ENCODE results near the gene HYAL3. TPM values are rescaled to one million over a fixed set of nuclear protein-coding genes. Genes with fewer than 3 reads are reported as not detected.

The HYAL3 gene
- total RNA-seq, 1 experiment from 2014 or later = 10.3 TPM

DNA sequence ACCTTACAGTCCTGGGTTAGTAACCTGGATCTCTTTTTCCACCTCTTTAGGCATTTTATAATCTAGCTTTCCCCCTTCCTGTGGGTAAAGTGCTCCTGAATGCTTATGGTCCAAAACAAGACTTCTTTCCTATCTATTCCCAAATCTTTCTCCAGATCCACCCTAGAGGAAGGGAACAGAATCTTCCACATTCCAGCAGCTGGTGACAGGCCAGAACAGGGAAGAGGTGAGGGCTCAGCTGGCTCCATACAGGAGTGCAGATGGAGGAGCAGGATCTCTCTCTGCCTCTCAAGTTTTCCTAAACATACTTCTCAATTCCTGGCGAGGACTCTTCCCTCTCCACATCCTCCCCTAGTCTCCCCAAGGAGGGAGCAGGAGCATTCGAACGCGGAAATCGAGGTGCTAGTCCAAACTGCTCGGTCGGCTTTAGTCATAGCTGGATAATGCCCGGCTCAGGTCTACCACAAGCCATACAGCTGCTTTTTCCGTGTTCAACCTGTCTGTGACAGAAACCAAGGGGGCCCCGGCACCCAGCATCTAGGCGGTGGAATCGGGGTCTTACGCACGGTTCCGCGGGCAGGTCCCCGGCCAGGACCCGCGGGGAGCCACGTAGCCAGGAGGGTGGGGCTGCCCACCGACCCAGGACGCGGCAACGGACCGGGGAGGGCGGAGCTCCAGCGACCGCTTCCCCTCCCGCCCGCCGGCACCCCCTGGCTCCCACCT is 37.4 kb upstream of the HYAL3 start:
- H3K4me2 ChIP-seq (ENCODE audit: low read length) = peak overlapping the region; percentile 95
- peak overlapping the region; percentile 72 to 89 for H3K4me3 ChIP-seq (replicated peaks in 1 of 2; ENCODE audit: low read depth in 1 of 2, low read length in 2 of 2)
- BruUV-seq (replicated peaks) = TSS peak; percentile 64
- H3K9me2 ChIP-seq (ENCODE audit: insufficient read depth) = no peaks in the 10 kb centered on the region
- peaks cover 29 to 65% of the 10 kb centered on the region in 2 experiments for H3K4me1 ChIP-seq (ENCODE audit: control insufficient read depth in 1 of 2, insufficient read depth in 2 of 2, low read length in 2 of 2)
- peak; percentile 39 for ATAC-seq
- ChIA-PET RAD21 (ENCODE audit: low non-redundant PET in 1 of 2, low total read pairs in 2 of 2, uncharacterized antibody in 2 of 2, unreplicated experiment in 2 of 2) (interaction anchor here (0.9 to 1.6 kb wide), 4 partner anchors 8 to 277 kb away, joined by 3 to 5 read pairs (median 4); partner anchors contain the start of genes HYAL3 (in 1 of the 2), NAA80 (in 1 of the 2) and TUSC2 (in 1 of the 2)), CTCF (interaction anchor here (0.9 to 2.6 kb wide), 13 partner anchors 9 to 275 kb away, joined by 3 to 24 read pairs (median 7); partner anchors contain the start of genes CISH, CYB561D2, GNAI2 and NPRL2), POLR2A (interaction anchor here (0.6 to 3.1 kb wide), 13 partner anchors 9 to 275 kb away, joined by 3 to 25 read pairs (median 4); partner anchors contain the start of genes CISH, CYB561D2, GNAI2 and HYAL2)
- intact Hi-C loops (cut with micrococcal nuclease) = no loop called here
- DNase-seq (ENCODE audit: low read depth, low spot score) = no peak
- peaks cover 6 to 22% of the 10 kb centered on the region in 2 experiments; a peak in 3 of 4 replicates for H3K36me3 ChIP-seq (ENCODE audit: control insufficient read depth in 1 of 2, insufficient read depth in 2 of 2, low read length in 2 of 2)
- TF ChIP-seq, protein P1, sequence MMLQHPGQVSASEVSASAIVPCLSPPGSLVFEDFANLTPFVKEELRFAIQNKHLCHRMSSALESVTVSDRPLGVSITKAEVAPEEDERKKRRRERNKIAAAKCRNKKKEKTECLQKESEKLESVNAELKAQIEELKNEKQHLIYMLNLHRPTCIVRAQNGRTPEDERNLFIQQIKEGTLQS (IDR thresholded peaks at IDR 0.05) = no peak
- TF ChIP-seq, protein P2, sequence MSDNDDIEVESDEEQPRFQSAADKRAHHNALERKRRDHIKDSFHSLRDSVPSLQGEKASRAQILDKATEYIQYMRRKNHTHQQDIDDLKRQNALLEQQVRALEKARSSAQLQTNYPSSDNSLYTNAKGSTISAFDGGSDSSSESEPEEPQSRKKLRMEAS (IDR thresholded peaks at IDR 0.05) = no peak
- TF ChIP-seq, protein P3, sequence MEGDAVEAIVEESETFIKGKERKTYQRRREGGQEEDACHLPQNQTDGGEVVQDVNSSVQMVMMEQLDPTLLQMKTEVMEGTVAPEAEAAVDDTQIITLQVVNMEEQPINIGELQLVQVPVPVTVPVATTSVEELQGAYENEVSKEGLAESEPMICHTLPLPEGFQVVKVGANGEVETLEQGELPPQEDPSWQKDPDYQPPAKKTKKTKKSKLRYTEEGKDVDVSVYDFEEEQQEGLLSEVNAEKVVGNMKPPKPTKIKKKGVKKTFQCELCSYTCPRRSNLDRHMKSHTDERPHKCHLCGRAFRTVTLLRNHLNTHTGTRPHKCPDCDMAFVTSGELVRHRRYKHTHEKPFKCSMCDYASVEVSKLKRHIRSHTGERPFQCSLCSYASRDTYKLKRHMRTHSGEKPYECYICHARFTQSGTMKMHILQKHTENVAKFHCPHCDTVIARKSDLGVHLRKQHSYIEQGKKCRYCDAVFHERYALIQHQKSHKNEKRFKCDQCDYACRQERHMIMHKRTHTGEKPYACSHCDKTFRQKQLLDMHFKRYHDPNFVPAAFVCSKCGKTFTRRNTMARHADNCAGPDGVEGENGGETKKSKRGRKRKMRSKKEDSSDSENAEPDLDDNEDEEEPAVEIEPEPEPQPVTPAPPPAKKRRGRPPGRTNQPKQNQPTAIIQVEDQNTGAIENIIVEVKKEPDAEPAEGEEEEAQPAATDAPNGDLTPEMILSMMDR (IDR thresholded peaks at IDR 0.05 in 2 of 3, conservative IDR thresholded peaks at IDR 0.05 in 1 of 3; ENCODE audit: borderline replicate concordance in 1 of 3, insufficient read depth in 1 of 3, low read depth in 2 of 3, low read length in 2 of 3) = no peak
- no peaks in the 10 kb centered on the region for H3K9me3 ChIP-seq (ENCODE audit: control insufficient read depth in 1 of 2, insufficient read depth in 1 of 2, low read depth in 1 of 2, low read length in 2 of 2)
- peaks cover 77% of the 10 kb centered on the region for H3K79me2 ChIP-seq (ENCODE audit: insufficient read depth, low read length)
- H2AFZ ChIP-seq (ENCODE audit: low read depth, low read length, poor library complexity, severe bottlenecking) = no peak overlapping the region
- peak overlapping the region; percentile 82 for H3K27ac ChIP-seq (ENCODE audit: low read depth, low read length)
- no peaks in the 10 kb centered on the region for H3K27me3 ChIP-seq (ENCODE audit: insufficient read depth, low read length)
- no peaks in the 10 kb centered on the region; the same call in 1 of the 2 replicates for H4K20me1 ChIP-seq (ENCODE audit: insufficient read depth)
- peak overlapping the region; percentile 98 for H3K9ac ChIP-seq (ENCODE audit: low read length)

Data from HCT116 (cell line).